Lung (tissue), 13 donors: Measurements from ENCODE around the gene FGGY. TPM values are rescaled to one million over a fixed set of nuclear protein-coding genes. Genes with fewer than 3 reads are reported as not detected.

Experiments
- ATAC-seq: fragments of 200-7000 bp; cut with Tn5 transposase; one replicate; pipeline ENCODE4 v1.9.1; 2020; ENCODE audit warnings: moderate number of reproducible peaks; ENCODE audit not compliant: insufficient read depth, low FRiP score
- DNase-seq, 3 donors: peaks; one replicate each; pipeline ENCODE4 v3.0.0-alpha.2; 2013 to 2017
- H3K27ac ChIP-seq, 2 donors: one replicate each; pipeline ENCODE4 v1.5.1; 2013; ENCODE audit warnings: mild to moderate bottlenecking in 2 of 2, moderate library complexity in 2 of 2, control low read depth in 1 of 2, inconsistent platforms in 1 of 2, low read depth in 1 of 2, low read length in 1 of 2
- H3K27me3 ChIP-seq, 3 donors: one replicate each; pipeline ENCODE4 v1.5.1; 2013; ENCODE audit warnings: low read length in 2 of 3; ENCODE audit not compliant: control insufficient read depth in 3 of 3, insufficient read depth in 3 of 3
- H3K36me3 ChIP-seq, 4 donors: one replicate each; pipeline ENCODE4 v1.5.1; 2013; ENCODE audit warnings: low read length in 4 of 4, mild to moderate bottlenecking in 1 of 4, moderate library complexity in 1 of 4; ENCODE audit not compliant: control insufficient read depth in 4 of 4, insufficient read depth in 4 of 4
- H3K4me1 ChIP-seq, 5 donors: one replicate each; pipeline ENCODE4 v1.5.1; 2013; ENCODE audit warnings: low read length in 5 of 5, mild to moderate bottlenecking in 2 of 5, moderate library complexity in 1 of 5; ENCODE audit not compliant: control insufficient read depth in 5 of 5, insufficient read depth in 5 of 5
- H3K4me3 ChIP-seq: one replicate; pipeline ENCODE4 v1.5.1; 2013; ENCODE audit warnings: mild to moderate bottlenecking, control low read depth, moderate library complexity
- H3K9ac ChIP-seq, 2 donors: one replicate each; pipeline ENCODE4 v1.5.1; 2013; ENCODE audit warnings: low read length in 2 of 2, control low read depth in 1 of 2; ENCODE audit not compliant: insufficient read depth in 1 of 2
- H3K9me3 ChIP-seq, 4 donors: one replicate each; pipeline ENCODE4 v1.5.1; 2013; ENCODE audit warnings: low read length in 3 of 4, mild to moderate bottlenecking in 1 of 4, moderate library complexity in 1 of 4; ENCODE audit not compliant: control insufficient read depth in 4 of 4, insufficient read depth in 3 of 4
- CTCF ChIP-seq: IDR thresholded peaks from 2 replicates; pipeline ENCODE4 v1.5.1; 2012; ENCODE audit warnings: mild to moderate bottlenecking; ENCODE audit errors: control extremely low read depth, extremely low read depth
- polyA plus RNA-seq, 2 donors: library from polyadenylated mRNA; stranded (reverse); fragments of 200-250 nt; gene quantifications; one replicate each; pipeline ENCODE4 v1.2.1, GENCODE V29; 2013
- small RNA-seq: library from RNA; depleted of rRNA; stranded (forward); fragments of <200 nt; gene quantifications from one replicate; pipeline ENCODE3, GENCODE V24; 2014; ENCODE audit warnings: low replicate concordance
- total RNA-seq, 2 donors: library from RNA; depleted of rRNA in 1 of 2; stranded (reverse); fragments of >200 nt in 1 of 2; gene quantifications; one replicate each; pipeline ENCODE4 v1.2.1, GENCODE V29; 2014 to 2021
- donor health status: control.
- donor health status: control.
- donor health status: Bipolar disorder and iron deficiency.
- donor health status: healthy.
- donor health status: DM: yes; HTN: yes; CAD: no.

FGGY gene
- total and polyA plus RNA-seq, 4 donors: 16.1 to 42.3 (median 18.3) TPM

- Histone ChIP-seq H3K36me3 (no peaks in the 10 kb centered on the region), H3K4me1 (no peaks in the 10 kb centered on the region), H3K4me3 (no peak overlapping the region), H3K27me3 (peaks cover 0 to 5% (median 3%) of the 10 kb centered on the region in 3 donors), H3K9ac (no peak overlapping the region), H3K27ac (no peak overlapping the region), H3K9me3 (no peaks in the 10 kb centered on the region)
- TF ChIP-seq CTCF: no peak
- no peak for ATAC-seq
- no peak for DNase-seq
These were observed 508.7 kb downstream of the FGGY start for GRCh38 chr1:59805554-59805953.

Small RNA genes lying within 50 kb of the gene (small RNA-seq; reads per million reads assigned to genes)
- gene MIR4711: not detected
